Lower leg skin (tissue), 3 donors: ENCODE data around the gene TNNT1.

Experiments used
- POLR2A ChIP-seq, 2 donors: fragments of 450-650 bp; IDR thresholded peaks; one replicate each; pipeline ENCODE4 v1.6.1; 2016 to 2017; ENCODE audit warnings: antibody characterized with exemption in 2 of 2, mild to moderate bottlenecking in 1 of 2, moderate library complexity in 1 of 2
- TF ChIP-seq, protein P1 (sequence below), 3 donors: fragments of 450-650 bp; IDR thresholded peaks; one replicate each; pipeline ENCODE4 v1.5.1; 2016; ENCODE audit warnings: antibody characterized with exemption in 3 of 3, mild to moderate bottlenecking in 3 of 3, moderate library complexity in 2 of 3

GRCh38 chr19:55172741-55173140 lies 23.7 kb upstream of the TNNT1 start:
- TF ChIP-seq, protein P1, sequence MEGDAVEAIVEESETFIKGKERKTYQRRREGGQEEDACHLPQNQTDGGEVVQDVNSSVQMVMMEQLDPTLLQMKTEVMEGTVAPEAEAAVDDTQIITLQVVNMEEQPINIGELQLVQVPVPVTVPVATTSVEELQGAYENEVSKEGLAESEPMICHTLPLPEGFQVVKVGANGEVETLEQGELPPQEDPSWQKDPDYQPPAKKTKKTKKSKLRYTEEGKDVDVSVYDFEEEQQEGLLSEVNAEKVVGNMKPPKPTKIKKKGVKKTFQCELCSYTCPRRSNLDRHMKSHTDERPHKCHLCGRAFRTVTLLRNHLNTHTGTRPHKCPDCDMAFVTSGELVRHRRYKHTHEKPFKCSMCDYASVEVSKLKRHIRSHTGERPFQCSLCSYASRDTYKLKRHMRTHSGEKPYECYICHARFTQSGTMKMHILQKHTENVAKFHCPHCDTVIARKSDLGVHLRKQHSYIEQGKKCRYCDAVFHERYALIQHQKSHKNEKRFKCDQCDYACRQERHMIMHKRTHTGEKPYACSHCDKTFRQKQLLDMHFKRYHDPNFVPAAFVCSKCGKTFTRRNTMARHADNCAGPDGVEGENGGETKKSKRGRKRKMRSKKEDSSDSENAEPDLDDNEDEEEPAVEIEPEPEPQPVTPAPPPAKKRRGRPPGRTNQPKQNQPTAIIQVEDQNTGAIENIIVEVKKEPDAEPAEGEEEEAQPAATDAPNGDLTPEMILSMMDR (IDR thresholded peaks at IDR 0.05): no peak
- no peak for TF ChIP-seq POLR2A (IDR thresholded peaks at IDR 0.05)
